NK-92 (cell line): ENCODE results near the gene SYTL2.
"Not testable (repeated sequence)": the region's sequence is repeated elsewhere in the genome, so short reads cannot be mapped to it uniquely, and the experiment has no call there.

Experiments
- DNase-seq: peaks from one replicate; lab custom pipeline; 2025; ENCODE audit not compliant: unreplicated experiment; lab: John Stamatoyannopoulos, UW

The SYTL2 gene

GRCh38 chr11:85663080-85663752 lies 147.7 kb downstream of the SYTL2 start:
- DNase-seq: no peak

DNA sequence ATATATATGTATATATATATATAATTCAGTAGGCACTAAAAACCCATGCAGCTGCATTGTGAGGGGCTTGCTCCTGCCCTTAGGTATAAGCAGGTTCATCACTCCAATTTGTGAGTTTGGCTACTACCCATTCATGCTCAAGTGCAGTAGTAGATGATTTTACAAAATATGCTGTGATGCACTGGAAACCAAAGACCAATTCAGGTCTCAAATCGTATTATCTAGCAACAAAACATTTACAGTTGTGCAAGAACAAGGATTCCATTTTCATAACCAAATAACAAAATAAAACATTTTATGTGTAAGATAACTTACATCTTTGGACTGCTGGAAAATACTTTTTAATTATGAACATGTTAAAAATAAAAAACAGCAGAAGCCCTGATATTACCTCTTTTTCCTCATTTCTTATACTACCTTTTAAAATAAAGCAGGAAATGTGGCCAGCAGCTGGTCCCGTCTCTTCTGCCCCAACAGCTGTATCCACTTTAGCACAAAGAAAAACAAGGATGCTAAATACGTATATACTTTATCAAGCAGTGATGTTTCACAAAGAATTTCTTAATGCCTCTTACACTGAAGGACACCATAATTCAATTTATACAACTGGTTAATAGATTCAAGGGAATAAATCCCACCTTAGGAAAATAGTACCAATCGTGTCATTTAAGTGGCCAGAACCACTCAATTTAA lies 148.8 kb downstream of the SYTL2 start:
- DNase-seq: no peak

DNA sequence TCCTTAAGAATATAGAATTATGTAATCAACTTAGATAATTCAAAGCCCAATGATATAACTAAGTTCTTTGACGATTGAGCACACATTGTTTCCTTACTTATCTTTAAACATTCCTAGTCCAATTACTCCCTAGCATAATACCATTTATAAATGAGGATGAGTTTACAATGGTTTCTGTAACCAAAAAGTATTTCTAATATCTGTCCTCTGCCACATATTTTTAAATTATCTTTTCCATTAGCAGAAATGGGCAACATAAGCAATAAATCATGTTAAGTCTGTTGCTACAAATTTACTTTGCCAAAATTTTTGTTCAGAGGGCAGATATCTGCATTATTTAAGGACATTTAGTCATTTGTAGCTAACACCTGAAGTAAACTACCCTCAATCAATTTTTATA lies 152.8 kb downstream of the SYTL2 start:
- no peak for DNase-seq

- DNase-seq: no peak
Observed at GRCh38 chr11:85656777-85657176, 154.2 kb downstream of the SYTL2 start.

DNA sequence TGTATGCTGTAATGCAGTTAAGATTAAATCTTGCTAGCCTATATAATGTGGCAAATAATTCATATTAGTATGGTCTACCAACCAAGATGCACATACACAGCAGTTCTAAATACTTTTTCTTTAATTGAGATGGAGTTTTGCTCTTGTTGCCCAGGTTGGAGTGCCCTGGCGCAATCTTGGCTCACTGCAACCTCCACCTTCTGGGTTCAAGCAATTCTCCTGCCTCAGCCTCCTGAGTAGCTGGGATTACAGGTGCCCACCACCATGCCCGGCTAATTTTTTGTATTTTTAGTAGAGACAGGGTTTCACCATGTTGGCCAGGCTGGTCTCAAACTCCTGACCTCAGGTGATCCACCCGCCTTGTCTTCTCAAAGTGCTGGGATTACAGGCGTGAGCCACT lies 156.6 kb downstream of the SYTL2 start:
- DNase-seq: not testable (repeated sequence)

DNA sequence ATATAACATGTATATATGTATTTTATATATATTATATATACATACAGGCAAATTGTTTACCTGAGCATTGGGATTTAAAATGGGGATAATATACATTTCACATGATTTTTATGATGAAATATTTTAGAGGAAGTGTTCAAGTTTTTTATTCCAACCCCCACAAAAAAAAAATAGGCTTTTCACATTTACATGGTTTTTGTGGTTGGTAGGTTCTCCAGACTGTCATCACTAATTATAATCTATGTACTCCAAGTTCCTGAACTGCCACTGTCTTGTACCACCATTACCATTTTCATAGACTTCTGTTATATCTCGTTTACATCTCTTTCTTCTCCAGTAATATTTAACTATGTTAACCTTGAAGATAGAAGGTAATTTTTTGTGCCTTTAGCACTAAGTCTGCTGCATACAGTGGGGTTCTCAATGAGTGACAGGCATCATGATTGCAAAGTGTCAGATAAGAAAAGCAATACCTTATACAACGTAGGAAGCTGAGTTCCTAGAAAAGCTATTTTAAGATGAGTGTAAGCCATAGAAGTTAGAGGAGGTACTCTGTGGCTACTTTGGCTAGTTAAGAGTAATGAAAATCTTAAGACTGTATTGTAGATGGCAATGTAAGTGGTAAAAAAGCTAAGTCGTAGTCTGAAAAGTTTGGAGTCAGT lies 158.0 kb downstream of the SYTL2 start:
- DNase-seq: no peak

DNA sequence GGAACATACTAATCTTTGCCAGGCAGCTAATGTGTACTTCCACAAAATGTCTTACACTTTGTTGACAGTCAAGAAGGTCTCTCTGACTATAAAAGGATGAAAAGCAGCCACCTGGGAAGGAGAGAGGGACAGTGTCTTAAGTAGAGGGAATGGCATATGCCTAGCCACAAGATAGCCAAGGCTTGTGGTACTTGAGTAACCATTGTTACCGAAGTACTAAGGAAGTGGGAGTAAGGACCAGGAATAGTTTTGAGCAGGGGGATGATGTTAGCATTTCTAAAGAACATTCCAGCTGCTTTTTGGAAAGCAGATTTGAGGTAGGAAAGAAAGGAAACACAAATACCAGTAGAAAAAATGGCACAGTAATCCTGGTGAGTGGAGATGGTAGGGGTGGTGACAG lies 159.8 kb downstream of the SYTL2 start:
- DNase-seq: no peak

DNA sequence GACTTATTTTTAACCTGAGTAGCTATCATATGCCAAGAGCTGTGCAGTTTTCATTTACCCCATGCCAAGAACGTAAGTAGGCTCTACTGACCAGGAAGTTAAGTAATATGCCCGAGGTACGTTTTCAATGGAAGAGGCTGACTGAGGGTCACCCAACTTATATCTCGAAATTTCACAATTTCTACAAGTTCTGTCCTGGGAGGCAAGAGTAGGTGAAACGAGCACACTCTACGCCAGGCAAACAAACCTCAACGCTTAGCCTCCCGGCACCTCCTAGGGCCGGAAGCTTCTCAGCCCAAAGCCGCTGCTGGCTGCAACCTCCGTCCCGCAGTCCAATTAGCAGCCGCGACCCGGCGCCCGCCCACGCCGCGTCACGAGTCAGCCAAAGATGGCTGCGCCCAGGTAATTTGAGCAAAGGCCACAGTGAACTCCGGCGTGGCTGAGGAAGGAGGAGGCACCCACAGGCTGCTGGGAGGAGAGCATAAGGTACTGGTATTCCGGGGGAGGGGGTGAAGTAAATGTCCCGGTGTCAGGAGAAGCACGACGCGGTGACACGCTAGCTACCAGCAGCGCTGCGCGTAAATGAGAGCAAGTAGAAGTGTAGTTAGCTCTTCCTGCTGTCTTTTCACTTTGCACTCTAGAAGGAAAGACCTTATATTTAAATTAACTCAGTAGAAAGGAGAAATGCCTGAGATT lies 163.2 kb downstream of the SYTL2 start, which contains the start of gene TMEM126A:
Gene TMEM126A, plus strand, starts transcription at position 364 of the 696 bp plus-strand sequence. CDS start 2,289 bp downstream, outside the sequence.
- DNase-seq: peak; percentile 41

GRCh38 chr11:85647078-85647477 lies 163.9 kb downstream of the SYTL2 start:
- DNase-seq: no peak
